Measurements from ENCODE around the gene INPP5J.

DNA sequence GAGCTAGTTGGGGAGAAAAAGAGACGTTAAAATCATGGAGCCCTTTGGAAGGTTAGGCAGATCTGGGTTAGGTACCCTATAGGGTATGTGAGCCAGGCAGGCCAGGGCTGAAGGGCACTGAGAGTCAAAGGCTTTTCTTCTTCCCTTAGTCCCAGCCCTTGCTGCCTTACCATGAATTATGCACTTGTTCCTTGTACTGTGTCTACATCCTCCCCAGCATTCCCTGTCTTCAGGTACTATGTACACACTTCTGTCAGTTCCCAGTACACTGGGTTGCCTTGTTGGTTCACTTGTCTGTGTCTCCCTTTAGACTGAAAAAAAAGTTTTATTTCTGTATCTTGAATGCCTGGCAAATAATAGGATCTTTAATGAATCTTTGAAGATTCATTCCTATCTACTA is 54.2 kb downstream of the INPP5J start:
- TF ChIP-seq, protein P1, sequence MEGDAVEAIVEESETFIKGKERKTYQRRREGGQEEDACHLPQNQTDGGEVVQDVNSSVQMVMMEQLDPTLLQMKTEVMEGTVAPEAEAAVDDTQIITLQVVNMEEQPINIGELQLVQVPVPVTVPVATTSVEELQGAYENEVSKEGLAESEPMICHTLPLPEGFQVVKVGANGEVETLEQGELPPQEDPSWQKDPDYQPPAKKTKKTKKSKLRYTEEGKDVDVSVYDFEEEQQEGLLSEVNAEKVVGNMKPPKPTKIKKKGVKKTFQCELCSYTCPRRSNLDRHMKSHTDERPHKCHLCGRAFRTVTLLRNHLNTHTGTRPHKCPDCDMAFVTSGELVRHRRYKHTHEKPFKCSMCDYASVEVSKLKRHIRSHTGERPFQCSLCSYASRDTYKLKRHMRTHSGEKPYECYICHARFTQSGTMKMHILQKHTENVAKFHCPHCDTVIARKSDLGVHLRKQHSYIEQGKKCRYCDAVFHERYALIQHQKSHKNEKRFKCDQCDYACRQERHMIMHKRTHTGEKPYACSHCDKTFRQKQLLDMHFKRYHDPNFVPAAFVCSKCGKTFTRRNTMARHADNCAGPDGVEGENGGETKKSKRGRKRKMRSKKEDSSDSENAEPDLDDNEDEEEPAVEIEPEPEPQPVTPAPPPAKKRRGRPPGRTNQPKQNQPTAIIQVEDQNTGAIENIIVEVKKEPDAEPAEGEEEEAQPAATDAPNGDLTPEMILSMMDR (conservative IDR thresholded peaks at IDR 0.05; ENCODE audit: low read depth, low read length) = no peak
- no peak for TF ChIP-seq EZH2 (IDR thresholded peaks at IDR 0.05; ENCODE audit: borderline replicate concordance, low read depth, low read length, poor library complexity, severe bottlenecking)

All from A673 (cell line).